Stimulated activated CD4-positive, alpha-beta T cell treated with anti-CD3 and anti-CD28 coated beads, TNF-alpha, amount 100 ng/mL, for 24 hours (primary cell): Measurements from ENCODE around the gene EVX2.

ENCODE experiments used
- DNase-seq, 3 experiments: peaks; one replicate each; pipeline ENCODE4 v3.0.0-alpha.2; 2020; ENCODE audit warnings: low read depth in 3 of 3

The EVX2 gene

GRCh38 chr2:176122052-176122682 is 38.4 kb upstream of the EVX2 start:
- DNase-seq, result no peak

- DNase-seq, result no peak
Measured at GRCh38 chr2:176121190-176122051, 37.7 kb upstream of the EVX2 start.

- DNase-seq, result no peak
Measured at GRCh38 chr2:176120364-176121189, 36.8 kb upstream of the EVX2 start.

- no peak for DNase-seq
Measured at GRCh38 chr2:176118601-176119339, 35.0 kb upstream of the EVX2 start.

- DNase-seq, result no peak
Measured at GRCh38 chr2:176117823-176118371, 34.1 kb upstream of the EVX2 start.

GRCh38 chr2:176117162-176117822 is 33.5 kb upstream of the EVX2 start:
- DNase-seq, result no peak

GRCh38 chr2:176115883-176116813 is 32.4 kb upstream of the EVX2 start, which contains the start of gene HOXD10:
TSS of gene HOXD10 (plus strand) at chr2:176116778. CDS start at chr2:176116834, 56 bp downstream.
- DNase-seq, result no peak

GRCh38 chr2:176114930-176115625 is 31.3 kb upstream of the EVX2 start:
- no peak for DNase-seq

GRCh38 chr2:176114120-176114929 is 30.6 kb upstream of the EVX2 start:
- no peak for DNase-seq

- DNase-seq, result no peak
Measured at GRCh38 chr2:176112375-176113302, 28.9 kb upstream of the EVX2 start.

GRCh38 chr2:176111846-176112374 is 28.1 kb upstream of the EVX2 start:
- DNase-seq, result no peak

- DNase-seq, result no peak
Measured at GRCh38 chr2:176111309-176111663, 27.5 kb upstream of the EVX2 start.

- no peak for DNase-seq
Measured at GRCh38 chr2:176110415-176111308, 26.9 kb upstream of the EVX2 start.

GRCh38 chr2:176109946-176110345 is 26.2 kb upstream of the EVX2 start:
- no peak for DNase-seq

- DNase-seq, result no peak
Measured at GRCh38 chr2:176109192-176109901, 25.6 kb upstream of the EVX2 start.
